Right lobe of liver (tissue), 6 donors: Measurements from ENCODE around the gene NTNG2. TPM values are rescaled to one million over a fixed set of nuclear protein-coding genes. Genes with fewer than 3 reads are reported as not detected.

Source experiments
- ATAC-seq, 4 donors: fragments of 200-7000 bp; cut with Tn5 transposase; one replicate each; pipeline ENCODE4 v1.9.1; 2020; ENCODE audit warnings: mild to moderate bottlenecking in 4 of 4, moderate library complexity in 4 of 4
- DNase-seq, 3 donors: peaks; one replicate each; pipeline ENCODE4 v3.0.0-alpha.2; 2020
- H3K27ac ChIP-seq, 3 donors: fragments of 200-600 bp; one replicate each; pipeline ENCODE4 v1.8.0; 2022
- H3K27me3 ChIP-seq, 2 donors: fragments of 200-600 bp; one replicate each; pipeline ENCODE4 v1.8.0; 2022
- H3K36me3 ChIP-seq, 4 donors: fragments of 200-600 bp; sonication (generic) in 1 of 4; one replicate each; pipeline versions ENCODE4 v1.5.1 to v1.8.0; 2017 to 2022; ENCODE audit warnings: control low read depth in 1 of 4
- H3K4me1 ChIP-seq, 4 donors: fragments of 200-600 bp; sonication (generic) in 1 of 4; one replicate each; pipeline versions ENCODE4 v1.5.1 to v1.8.0; 2017 to 2022; ENCODE audit warnings: control low read depth in 1 of 4
- H3K4me3 ChIP-seq, 3 donors: fragments of 200-600 bp; one replicate each; pipeline ENCODE4 v1.8.0; 2022
- H3K9me3 ChIP-seq, 4 donors: fragments of 200-600 bp; sonication (generic) in 1 of 4; one replicate each; pipeline versions ENCODE4 v1.5.1 to v1.8.0; 2017 to 2022; ENCODE audit warnings: control low read depth in 1 of 4
- CTCF ChIP-seq, 4 donors: fragments of 200-600 bp in 3 of 4; fragments of 450-650 bp in 1 of 4; IDR thresholded peaks; one replicate each; pipeline versions ENCODE4 v1.5.1 to v1.8.0; 2016 to 2022; ENCODE audit warnings: antibody characterized with exemption in 4 of 4, mild to moderate bottlenecking in 2 of 4
- POLR2A ChIP-seq: fragments of 450-650 bp; IDR thresholded peaks from one replicate; pipeline ENCODE4 v1.6.1; 2017; ENCODE audit warnings: antibody characterized with exemption, mild to moderate bottlenecking
- WGBS: methylation state at CpG from one replicate; pipeline ENCODE4 v1.1.6; 2018; ENCODE audit warnings: low coverage, low lambda C conversion rate; ENCODE audit not compliant: insufficient coverage; ENCODE audit errors: missing lambda C conversion rate; 5-methylcytosine and 5-hydroxymethylcytosine counted together
- intact Hi-C, 2 donors: fragments of 100-400 bp; cut with DNase I; formaldehyde crosslinking; loops; one replicate each; pipeline versions ENCODE4 v1.11.2 to v1.14.1; 2022
- total RNA-seq, 6 experiments: library from RNA; depleted of rRNA in 2 of 6; stranded (reverse); fragments of >200 nt in 2 of 6; fragmentation: NEBNext Ultra II Directional in 3 of 6; extraction: Animal tissue kit (Norgen Biotek cat#: 25700) in 3 of 6; gene quantifications; one replicate each; pipeline versions ENCODE4 v1.1.0 to v1.2.4, GENCODE V29; 2016 to 2023
- donor health status: DM: no; HTN: yes; CAD: no.
- donor health status: DM: no; HTN: no; CAD: no.
- donor health status: DM: no; HTN: no; CAD: no.
- donor health status: DM: no; HTN: yes; CAD: no.
- donor health status: DM: no; HTN: yes; CAD: no.

NTNG2 gene
- total RNA-seq, 6 experiments from 2014 or later: 0.12 to 1.6 (median 0.24) TPM

GRCh38 chr9:132243156-132244074, 81.6 kb downstream of the NTNG2 start:
- no peak for ATAC-seq
- Histone ChIP-seq H3K4me1 (peaks cover 0 to 6% (median 0%) of the 10 kb centered on the region in 4 donors), H3K4me3 (no peak overlapping the region), H3K9me3 (no peaks in the 10 kb centered on the region), H3K27ac (no peak overlapping the region), H3K36me3 (no peaks in the 10 kb centered on the region), H3K27me3 (no peaks in the 10 kb centered on the region)
- TF ChIP-seq CTCF (IDR thresholded peaks at IDR 0.05) (no peak), POLR2A (no peak)
- no CpG with 5 or more reads among the region's 19 CpGs for WGBS
- DNase-seq: no peak
- intact Hi-C loops: no loop called here

DNA sequence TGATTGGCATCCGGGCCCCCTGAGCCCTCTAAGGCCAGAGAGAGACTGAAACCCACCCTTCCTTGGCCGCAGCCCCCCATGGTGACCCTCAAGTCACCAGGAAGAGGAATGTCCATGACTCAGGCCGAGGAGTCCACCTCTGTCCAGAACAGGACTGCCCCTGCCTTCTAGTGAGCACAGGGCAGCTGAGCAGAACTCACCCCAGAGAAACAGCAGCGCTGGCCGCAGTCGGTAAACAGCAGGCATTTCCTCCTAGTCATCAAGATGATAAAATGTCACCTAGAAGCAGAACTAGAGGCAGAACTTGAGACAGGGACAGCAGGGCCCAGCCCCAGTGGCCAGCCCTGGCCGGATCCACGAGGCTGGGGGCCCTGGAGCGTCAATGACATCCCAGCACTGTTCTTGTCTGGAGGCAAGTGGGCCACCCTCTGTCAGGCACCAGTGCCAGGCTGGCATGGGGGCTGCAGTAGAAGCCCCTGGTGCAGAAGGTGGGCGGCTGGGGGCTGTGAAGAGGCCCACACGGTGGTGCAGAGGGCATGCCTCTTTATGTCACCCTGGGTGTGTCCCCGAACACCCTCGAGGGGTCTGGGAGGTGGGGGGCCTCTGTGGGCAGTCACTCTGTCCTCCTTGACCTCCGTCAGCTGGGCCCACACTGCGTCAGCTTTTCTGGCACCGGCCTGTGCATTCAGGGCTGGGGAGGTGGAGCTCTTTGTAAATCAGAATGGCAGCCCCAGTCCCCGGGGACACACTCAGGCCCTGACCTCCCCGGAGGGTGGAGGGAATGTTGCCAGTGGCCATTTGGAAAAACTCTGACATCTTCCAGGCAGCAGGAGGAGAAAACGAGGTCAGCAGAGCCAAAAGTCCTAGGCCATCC, 83.0 kb downstream of the NTNG2 start:
- ATAC-seq: no peak
- no peak overlapping the region for H3K27ac ChIP-seq
- TF ChIP-seq CTCF (IDR thresholded peaks at IDR 0.05): no peak
- no peaks in the 10 kb centered on the region for H3K36me3 ChIP-seq
- WGBS: 37% methylated on average over 4 of the region's 19 CpGs
- intact Hi-C loops: loop anchor here in 1 of 2 donors (5.0 kb wide), 1 partner anchor 473 kb away; no protein-coding TSS in a partner anchor
- no peak for DNase-seq
- peaks cover 0 to 6% (median 0%) of the 10 kb centered on the region in 4 donors for H3K4me1 ChIP-seq
- H3K27me3 ChIP-seq: no peaks in the 10 kb centered on the region
- no peaks in the 10 kb centered on the region for H3K9me3 ChIP-seq
- no peak overlapping the region for H3K4me3 ChIP-seq

GRCh38 chr9:132245465-132245864, 83.6 kb downstream of the NTNG2 start:
- no peak for DNase-seq
- Histone ChIP-seq H3K36me3 (no peaks in the 10 kb centered on the region), H3K9me3 (no peaks in the 10 kb centered on the region), H3K27ac (no peak overlapping the region), H3K27me3 (no peaks in the 10 kb centered on the region), H3K4me1 (peaks cover 0 to 6% (median 0%) of the 10 kb centered on the region in 4 donors), H3K4me3 (no peak overlapping the region)
- intact Hi-C loops: loop anchor here in 1 of 2 donors (5.0 kb wide), 1 partner anchor 473 kb away; no protein-coding TSS in a partner anchor
- TF ChIP-seq CTCF (IDR thresholded peaks at IDR 0.05) (no peak), POLR2A (no peak)
- no peak for ATAC-seq
- WGBS: 81% methylated on average over 6 of the region's 9 CpGs

DNA sequence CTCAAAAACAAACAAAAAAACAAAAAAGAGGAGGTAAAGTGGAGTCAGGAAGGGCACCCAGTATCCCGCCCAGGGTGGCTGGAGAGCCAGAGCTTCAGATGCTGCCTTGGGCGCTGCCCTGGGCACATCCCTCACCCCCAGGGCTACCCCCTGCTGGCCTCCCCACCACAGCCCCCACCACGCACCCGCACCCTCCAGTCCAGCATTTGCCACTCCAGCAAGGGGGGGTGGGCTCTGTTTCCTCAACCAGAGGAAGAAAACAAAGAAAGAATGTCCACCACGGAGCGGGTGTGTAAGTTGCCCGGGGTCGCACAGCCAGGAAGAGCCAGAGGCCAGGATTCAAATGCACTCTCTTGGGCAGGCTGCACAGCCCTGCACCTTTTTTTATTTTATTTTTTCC, 86.1 kb downstream of the NTNG2 start:
- Histone ChIP-seq H3K27me3 (no peaks in the 10 kb centered on the region), H3K36me3 (no peaks in the 10 kb centered on the region), H3K4me3 (no peak overlapping the region), H3K4me1 (no peaks in the 10 kb centered on the region), H3K9me3 (no peaks in the 10 kb centered on the region), H3K27ac (no peak overlapping the region)
- no peak for TF ChIP-seq POLR2A
- no peak for TF ChIP-seq CTCF (IDR thresholded peaks at IDR 0.05)
- WGBS: 78% methylated on average over 4 of the region's 8 CpGs
- intact Hi-C loops: loop anchor here in 1 of 2 donors (5.0 kb wide), 1 partner anchor 476 kb away; no protein-coding TSS in a partner anchor
- no peak for ATAC-seq
- DNase-seq: no peak
